GM23338 (cell line): ENCODE results near the gene RPL39L. TPM values are rescaled to one million over a fixed set of nuclear protein-coding genes. Genes with fewer than 3 reads are reported as not detected.

Source experiments
- ATAC-seq: fragments of 200-7000 bp; cut with Tn5 transposase; 3 replicates; pipeline ENCODE4 v1.9.1; 2020
- DNase-seq: peaks from one replicate; pipeline ENCODE4 v3.0.0-alpha.2; 2015; ENCODE audit warnings: low spot score
- H2AFZ ChIP-seq: fragments of 200-600 bp; sonication (generic); 2 replicates; pipeline ENCODE4 v1.8.0; 2016; ENCODE audit warnings: antibody characterized with exemption, mild to moderate bottlenecking, moderate library complexity
- H3F3A ChIP-seq: fragments of 200-600 bp; sonication (generic); replicated peaks from 2 replicates; pipeline ENCODE4 v1.8.0; 2017; ENCODE audit warnings: antibody characterized with exemption, mixed run types, low read depth
- H3K27ac ChIP-seq: fragments of 200-600 bp; sonication (generic); 2 replicates; pipeline ENCODE4 v1.6.1; 2016; ENCODE audit warnings: low read depth
- H3K27me3 ChIP-seq: fragments of 200-600 bp; sonication (generic); 2 replicates; pipeline ENCODE4 v1.8.0; 2016; ENCODE audit warnings: mild to moderate bottlenecking, mixed run types, moderate library complexity; ENCODE audit not compliant: insufficient read depth
- H3K36me3 ChIP-seq: fragments of 200-600 bp; sonication (generic); 2 replicates; pipeline ENCODE4 v1.8.0; 2016; ENCODE audit warnings: mild to moderate bottlenecking; ENCODE audit not compliant: insufficient read depth
- H3K4me1 ChIP-seq: fragments of 200-600 bp; sonication (generic); 2 replicates; pipeline ENCODE4 v1.8.0; 2016; ENCODE audit warnings: mild to moderate bottlenecking, moderate library complexity; ENCODE audit not compliant: insufficient read depth
- H3K4me2 ChIP-seq: fragments of 200-600 bp; sonication (generic); 2 replicates; pipeline ENCODE4 v1.7.1; 2017; ENCODE audit warnings: mixed run types
- H3K4me3 ChIP-seq: fragments of 200-600 bp; sonication (generic); 2 replicates; pipeline ENCODE4 v1.6.1; 2016; ENCODE audit warnings: mixed run types
- H3K79me2 ChIP-seq: fragments of 200-600 bp; sonication (generic); replicated peaks from 2 replicates; pipeline ENCODE4 v1.8.0; 2017; ENCODE audit warnings: mild to moderate bottlenecking; ENCODE audit not compliant: insufficient read depth
- H3K9me2 ChIP-seq: fragments of 200-600 bp; sonication (generic); 2 replicates; pipeline ENCODE4 v1.8.0; 2017; ENCODE audit not compliant: insufficient read depth
- H4K20me1 ChIP-seq: fragments of 200-600 bp; sonication (generic); replicated peaks from 2 replicates; pipeline ENCODE4 v1.8.0; 2017; ENCODE audit warnings: mild to moderate bottlenecking; ENCODE audit not compliant: insufficient read depth
- H3K27ac Mint-ChIP-seq: 2 replicates; pipeline ENCODE4 v1.8.0; 2020; ENCODE audit warnings: inconsistent platforms, mild to moderate bottlenecking, moderate library complexity, mixed read lengths
- H3K27me3 Mint-ChIP-seq: 3 replicates; pipeline ENCODE4 v1.8.0; 2022; ENCODE audit warnings: low read depth, mild to moderate bottlenecking, moderate library complexity, mixed read lengths, inconsistent platforms; ENCODE audit not compliant: insufficient read depth, poor library complexity
- H3K36me3 Mint-ChIP-seq: 3 replicates; pipeline ENCODE4 v1.8.0; 2021; ENCODE audit warnings: low read depth, mild to moderate bottlenecking, inconsistent platforms, moderate library complexity, mixed read lengths
- H3K4me1 Mint-ChIP-seq: 3 replicates; pipeline ENCODE4 v1.8.0; 2020; ENCODE audit warnings: mild to moderate bottlenecking, inconsistent platforms, mixed read lengths
- H3K4me3 Mint-ChIP-seq: 3 replicates; pipeline ENCODE4 v1.8.0; 2021; ENCODE audit warnings: moderate library complexity, mild to moderate bottlenecking, inconsistent platforms, mixed read lengths
- H3K9me3 Mint-ChIP-seq: 3 replicates; pipeline ENCODE4 v1.8.0; 2020; ENCODE audit warnings: moderate library complexity, mild to moderate bottlenecking, inconsistent platforms, mixed read lengths
- CREB1 ChIP-seq: fragments of 250-450 bp; sonication (Bioruptor Pico); IDR thresholded peaks from 2 replicates; pipeline ENCODE4 v1.5.0; 2020; ENCODE audit warnings: low read depth, mild to moderate bottlenecking, moderate library complexity
- EZH2 ChIP-seq: fragments of 200-600 bp; sonication (generic); IDR thresholded peaks from one replicate; pipeline ENCODE4 v1.8.0; 2017; ENCODE audit warnings: antibody characterized with exemption, mild to moderate bottlenecking, low read depth; ENCODE audit not compliant: unreplicated experiment
- EZH2phosphoT487 ChIP-seq: fragments of 200-600 bp; sonication (generic); IDR thresholded peaks from one replicate; pipeline ENCODE4 v1.8.1; 2018; ENCODE audit warnings: antibody characterized with exemption; ENCODE audit not compliant: unreplicated experiment
- JUNB ChIP-seq: IDR thresholded peaks from one replicate; pipeline ENCODE4 v1.6.1; 2016; ENCODE audit warnings: antibody characterized with exemption; ENCODE audit not compliant: unreplicated experiment
- NANOG ChIP-seq: IDR thresholded peaks from 2 replicates; pipeline ENCODE4 v1.6.1; 2016; ENCODE audit warnings: antibody characterized with exemption, borderline replicate concordance
- POLR2AphosphoS5 ChIP-seq: IDR thresholded peaks from 2 replicates; pipeline ENCODE4 v1.6.1; 2016; ENCODE audit warnings: antibody characterized with exemption, low read depth
- ZNF114 ChIP-seq: fragments of 250-450 bp; sonication (Bioruptor Pico); IDR thresholded peaks from 2 replicates; pipeline ENCODE4 v1.5.0; 2020; ENCODE audit warnings: mild to moderate bottlenecking, moderate library complexity
- polyA plus RNA-seq: library from polyadenylated mRNA; unstranded; fragments of >200 nt; fragmentation: Nextera tagmentation; extraction: Ambion mirVana; gene quantifications from 2 replicates; pipeline ENCODE4 v1.2.1, GENCODE V29; 2016
- total RNA-seq: library from RNA; depleted of rRNA; stranded (reverse); fragments of >200 nt; shearing (Covaris generic); gene quantifications from 2 replicates; pipeline ENCODE4 v1.2.3, GENCODE V29; 2014
- TF ChIP-seq, protein P1 (sequence below), 2 experiments: fragments of 200-600 bp in 1 of 2; sonication (generic) in 1 of 2; conservative IDR thresholded peaks; 2 replicates each; pipeline versions ENCODE4 v1.5.1 to v1.6.1; 2016 to 2017; ENCODE audit warnings: antibody characterized with exemption in 2 of 2, low read depth in 2 of 2, mild to moderate bottlenecking in 2 of 2, moderate library complexity in 1 of 2
- TF ChIP-seq, protein P2 (sequence below): IDR thresholded peaks from one replicate; pipeline ENCODE4 v1.6.1; 2018; ENCODE audit warnings: antibody characterized with exemption; ENCODE audit not compliant: unreplicated experiment

Gene RPL39L
- total and polyA plus RNA-seq, 2 experiments from 2014 or later = 70.6 to 155 TPM

DNA sequence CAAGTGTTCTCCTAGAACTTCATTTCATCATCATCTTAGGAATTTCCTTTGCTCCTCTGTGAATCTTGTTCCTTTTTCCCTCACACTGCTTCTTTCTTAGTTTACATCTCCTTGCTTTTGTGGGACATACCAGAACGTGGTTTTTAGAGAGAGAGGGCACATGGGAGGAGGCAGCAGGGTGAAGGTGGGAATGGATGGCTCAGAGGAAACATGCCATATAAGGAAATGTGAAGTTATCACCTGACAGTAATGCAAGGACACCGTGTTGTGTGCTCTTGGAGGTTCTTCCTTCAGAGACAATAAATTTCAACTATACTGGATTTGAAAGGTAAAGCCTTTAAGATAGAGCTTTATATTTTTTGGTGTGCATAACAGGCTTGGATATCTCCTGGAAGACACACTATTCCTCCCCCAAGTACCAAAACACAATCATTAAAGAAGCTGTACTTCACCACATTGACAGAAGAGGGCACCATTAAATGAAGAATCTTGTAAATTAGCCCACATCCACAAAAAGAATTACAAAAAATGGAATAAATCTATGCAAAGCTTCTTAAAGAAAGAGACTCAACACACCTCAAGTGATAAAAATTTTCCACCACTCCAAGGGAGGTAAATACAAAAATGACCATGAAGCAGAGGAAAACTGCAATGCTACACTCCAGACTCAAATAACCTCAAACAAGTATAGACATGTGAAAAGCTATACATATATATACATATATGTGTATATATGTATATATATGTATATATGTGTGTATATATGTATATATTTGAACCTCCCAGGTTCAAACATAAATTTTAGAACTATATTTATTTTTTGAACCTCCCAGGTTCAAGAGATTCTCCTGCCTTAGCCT is 26.1 kb downstream of the RPL39L start:
- Histone ChIP-seq H3F3A (no peaks in the 10 kb centered on the region), H3K4me2 (no peak overlapping the region), H2AFZ (no peak overlapping the region), H3K27ac (0 out of 2 replicates have a peak overlapping the region, but pooled peaks have one; percentile 10), H3K36me3 (no peaks in the 10 kb centered on the region), H3K4me3 (no peak overlapping the region), H3K27me3 (no peaks in the 10 kb centered on the region), H4K20me1 (no peaks in the 10 kb centered on the region), H3K79me2 (no peaks in the 10 kb centered on the region), H3K4me1 (no peaks in the 10 kb centered on the region), H3K9me2 (0 out of 2 replicates have a peak, but pooled peaks cover 4% of the 10 kb centered on the region)
- Mint-ChIP-seq H3K4me3 (no peak overlapping the region), H3K27me3 (peaks cover 2% of the 10 kb centered on the region), H3K27ac (peak overlapping the region; percentile 59), H3K36me3 (no peaks in the 10 kb centered on the region), H3K9me3 (no peaks in the 10 kb centered on the region), H3K4me1 (peaks cover 3% of the 10 kb centered on the region; the same call in 1 of the 3 replicates)
- peak; percentile 54 for DNase-seq
- TF ChIP-seq, protein P1, sequence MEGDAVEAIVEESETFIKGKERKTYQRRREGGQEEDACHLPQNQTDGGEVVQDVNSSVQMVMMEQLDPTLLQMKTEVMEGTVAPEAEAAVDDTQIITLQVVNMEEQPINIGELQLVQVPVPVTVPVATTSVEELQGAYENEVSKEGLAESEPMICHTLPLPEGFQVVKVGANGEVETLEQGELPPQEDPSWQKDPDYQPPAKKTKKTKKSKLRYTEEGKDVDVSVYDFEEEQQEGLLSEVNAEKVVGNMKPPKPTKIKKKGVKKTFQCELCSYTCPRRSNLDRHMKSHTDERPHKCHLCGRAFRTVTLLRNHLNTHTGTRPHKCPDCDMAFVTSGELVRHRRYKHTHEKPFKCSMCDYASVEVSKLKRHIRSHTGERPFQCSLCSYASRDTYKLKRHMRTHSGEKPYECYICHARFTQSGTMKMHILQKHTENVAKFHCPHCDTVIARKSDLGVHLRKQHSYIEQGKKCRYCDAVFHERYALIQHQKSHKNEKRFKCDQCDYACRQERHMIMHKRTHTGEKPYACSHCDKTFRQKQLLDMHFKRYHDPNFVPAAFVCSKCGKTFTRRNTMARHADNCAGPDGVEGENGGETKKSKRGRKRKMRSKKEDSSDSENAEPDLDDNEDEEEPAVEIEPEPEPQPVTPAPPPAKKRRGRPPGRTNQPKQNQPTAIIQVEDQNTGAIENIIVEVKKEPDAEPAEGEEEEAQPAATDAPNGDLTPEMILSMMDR (conservative IDR thresholded peaks at IDR 0.05; ENCODE audit: low read depth in 2 of 2) = peak; percentile 60 to 72
- TF ChIP-seq ZNF114 (CRISPR knock-in tag) = no peak
- ATAC-seq = peak; percentile 79

DNA sequence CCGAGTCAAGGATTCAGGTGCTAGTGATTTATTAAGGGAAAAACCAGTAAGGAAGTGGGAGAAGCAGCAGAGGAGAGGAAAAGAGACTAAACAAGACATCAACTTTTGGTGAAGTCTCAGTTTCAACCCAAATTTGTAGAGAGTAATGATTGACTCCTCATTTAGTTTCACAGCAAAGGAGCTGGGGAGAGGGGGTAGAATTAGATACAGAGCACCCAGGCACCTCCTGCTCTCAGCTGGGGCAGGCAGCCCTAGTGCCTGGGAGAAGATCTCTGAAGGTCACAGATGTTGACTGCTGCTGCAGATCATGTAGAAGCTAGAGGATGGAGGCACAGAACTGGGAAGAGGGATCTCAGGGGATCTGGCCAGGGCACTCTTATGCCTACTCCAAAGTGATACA is 29.1 kb downstream of the RPL39L start:
- Histone ChIP-seq H3K9me2 (0 out of 2 replicates have a peak, but pooled peaks cover 7% of the 10 kb centered on the region), H3F3A (no peaks in the 10 kb centered on the region), H4K20me1 (no peaks in the 10 kb centered on the region), H3K79me2 (no peaks in the 10 kb centered on the region; the same call in 1 of the 2 replicates), H2AFZ (no peak overlapping the region), H3K27ac (no peak overlapping the region), H3K27me3 (no peaks in the 10 kb centered on the region), H3K4me3 (no peak overlapping the region), H3K36me3 (no peaks in the 10 kb centered on the region), H3K4me1 (peaks cover 8% of the 10 kb centered on the region; the same call in 1 of the 2 replicates), H3K4me2 (no peak overlapping the region)
- Mint-ChIP-seq H3K4me1 (peaks cover 6% of the 10 kb centered on the region), H3K27me3 (peaks cover 2% of the 10 kb centered on the region), H3K9me3 (no peaks in the 10 kb centered on the region), H3K4me3 (no peak overlapping the region), H3K36me3 (no peaks in the 10 kb centered on the region), H3K27ac (no peak overlapping the region)
- DNase-seq (no peak), ATAC-seq (no peak)
- TF ChIP-seq EZH2phosphoT487 (no peak), JUNB (no peak), EZH2 (no peak), POLR2AphosphoS5 (no peak), CREB1 (no peak), NANOG (no peak)
- TF ChIP-seq, protein P2, sequence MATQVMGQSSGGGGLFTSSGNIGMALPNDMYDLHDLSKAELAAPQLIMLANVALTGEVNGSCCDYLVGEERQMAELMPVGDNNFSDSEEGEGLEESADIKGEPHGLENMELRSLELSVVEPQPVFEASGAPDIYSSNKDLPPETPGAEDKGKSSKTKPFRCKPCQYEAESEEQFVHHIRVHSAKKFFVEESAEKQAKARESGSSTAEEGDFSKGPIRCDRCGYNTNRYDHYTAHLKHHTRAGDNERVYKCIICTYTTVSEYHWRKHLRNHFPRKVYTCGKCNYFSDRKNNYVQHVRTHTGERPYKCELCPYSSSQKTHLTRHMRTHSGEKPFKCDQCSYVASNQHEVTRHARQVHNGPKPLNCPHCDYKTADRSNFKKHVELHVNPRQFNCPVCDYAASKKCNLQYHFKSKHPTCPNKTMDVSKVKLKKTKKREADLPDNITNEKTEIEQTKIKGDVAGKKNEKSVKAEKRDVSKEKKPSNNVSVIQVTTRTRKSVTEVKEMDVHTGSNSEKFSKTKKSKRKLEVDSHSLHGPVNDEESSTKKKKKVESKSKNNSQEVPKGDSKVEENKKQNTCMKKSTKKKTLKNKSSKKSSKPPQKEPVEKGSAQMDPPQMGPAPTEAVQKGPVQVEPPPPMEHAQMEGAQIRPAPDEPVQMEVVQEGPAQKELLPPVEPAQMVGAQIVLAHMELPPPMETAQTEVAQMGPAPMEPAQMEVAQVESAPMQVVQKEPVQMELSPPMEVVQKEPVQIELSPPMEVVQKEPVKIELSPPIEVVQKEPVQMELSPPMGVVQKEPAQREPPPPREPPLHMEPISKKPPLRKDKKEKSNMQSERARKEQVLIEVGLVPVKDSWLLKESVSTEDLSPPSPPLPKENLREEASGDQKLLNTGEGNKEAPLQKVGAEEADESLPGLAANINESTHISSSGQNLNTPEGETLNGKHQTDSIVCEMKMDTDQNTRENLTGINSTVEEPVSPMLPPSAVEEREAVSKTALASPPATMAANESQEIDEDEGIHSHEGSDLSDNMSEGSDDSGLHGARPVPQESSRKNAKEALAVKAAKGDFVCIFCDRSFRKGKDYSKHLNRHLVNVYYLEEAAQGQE = no peak
- TF ChIP-seq, protein P1 (conservative IDR thresholded peaks at IDR 0.05; ENCODE audit: low read depth in 2 of 2) = no peak
